Calu3 (cell line): ENCODE measurements around the gene CDH4. TPM values are rescaled to one million over a fixed set of nuclear protein-coding genes. Genes with fewer than 3 reads are reported as not detected.

Experiments
- BruUV-seq: library from RNA; stranded (reverse); fragments of 400-500 nt; replicated peaks from 2 replicates; lab custom pipeline; 2021; lab: Mats Ljungman, UMichigan
- CTCF ChIA-PET: fragments of 300-600 bp; sonication (Branson Sonifier 250); formaldehyde crosslinking; loops from one replicate; lab custom pipeline; 2022; ENCODE audit warnings: antibody characterized with exemption; lab: Charles Lee
- DNase-seq: peaks from one replicate; pipeline ENCODE4 v3.0.0; 2022
- H3K27ac Mint-ChIP-seq: one replicate; pipeline ENCODE4 v1.8.0; 2022; ENCODE audit warnings: mixed read lengths; ENCODE audit not compliant: unreplicated experiment
- H3K27me3 Mint-ChIP-seq: one replicate; pipeline ENCODE4 v1.8.0; 2022; ENCODE audit warnings: mixed read lengths; ENCODE audit not compliant: unreplicated experiment
- H3K36me3 Mint-ChIP-seq: one replicate; pipeline ENCODE4 v1.8.0; 2022; ENCODE audit warnings: mild to moderate bottlenecking, moderate library complexity, mixed read lengths; ENCODE audit not compliant: insufficient read depth, unreplicated experiment
- H3K4me1 Mint-ChIP-seq: one replicate; pipeline ENCODE4 v1.8.0; 2022; ENCODE audit warnings: mild to moderate bottlenecking, low read depth, mixed read lengths; ENCODE audit not compliant: unreplicated experiment
- H3K4me3 Mint-ChIP-seq: one replicate; pipeline ENCODE4 v1.8.0; 2022; ENCODE audit warnings: mild to moderate bottlenecking, low read depth, moderate library complexity, mixed read lengths; ENCODE audit not compliant: unreplicated experiment
- H3K9me3 Mint-ChIP-seq: one replicate; pipeline ENCODE4 v1.8.0; 2022; ENCODE audit warnings: low read depth, mixed read lengths; ENCODE audit not compliant: unreplicated experiment
- CTCF ChIP-seq: fragments of 200-600 bp; IDR thresholded peaks from one replicate; pipeline ENCODE4 v1.8.0; 2022; ENCODE audit warnings: antibody characterized with exemption; ENCODE audit not compliant: unreplicated experiment
- intact Hi-C: fragments of 100-400 bp; cut with micrococcal nuclease; formaldehyde crosslinking; loops from one replicate; pipeline ENCODE4 v1.10.0; 2022; ENCODE audit not compliant: unreplicated experiment
- total RNA-seq: library from RNA; stranded (reverse); gene quantifications from 2 replicates; pipeline ENCODE4 v1.2.3, GENCODE V29; 2022

Gene CDH4
- total RNA-seq, 1 experiment from 2014 or later = not detected

- peaks cover 84% of the 10 kb centered on the region for H3K27me3 Mint-ChIP-seq
- H3K9me3 Mint-ChIP-seq = peaks cover 5% of the 10 kb centered on the region
- no peaks in the 10 kb centered on the region for H3K4me1 Mint-ChIP-seq
- CTCF ChIA-PET = interaction anchor here (0.6 to 0.7 kb wide), 3 partner anchors 16 to 1609 kb away, joined by 3 read pairs; no protein-coding TSS in a partner anchor
- DNase-seq = no peak
- intact Hi-C loops = no loop called here
- BruUV-seq = no TSS peak
- H3K4me3 Mint-ChIP-seq = no peak overlapping the region
- TF ChIP-seq CTCF = no peak
- H3K36me3 Mint-ChIP-seq = no peaks in the 10 kb centered on the region
- no peak overlapping the region for H3K27ac Mint-ChIP-seq
Observed at GRCh38 chr20:61628480-61628879, 376.4 kb downstream of the CDH4 start.

GRCh38 chr20:61628901-61629601, 377.0 kb downstream of the CDH4 start:
- H3K4me1 Mint-ChIP-seq = no peaks in the 10 kb centered on the region
- intact Hi-C loops = no loop called here
- peaks cover 83% of the 10 kb centered on the region for H3K27me3 Mint-ChIP-seq
- peaks cover 5% of the 10 kb centered on the region for H3K9me3 Mint-ChIP-seq
- H3K4me3 Mint-ChIP-seq = no peak overlapping the region
- no peak overlapping the region for H3K27ac Mint-ChIP-seq
- CTCF ChIA-PET = interaction anchor here (0.6 to 0.9 kb wide), 2 partner anchors 25 to 377 kb away, joined by 3 read pairs; no protein-coding TSS in a partner anchor
- no peak for TF ChIP-seq CTCF
- no TSS peak for BruUV-seq
- H3K36me3 Mint-ChIP-seq = no peaks in the 10 kb centered on the region
- DNase-seq = no peak

GRCh38 chr20:61629602-61630390, 377.7 kb downstream of the CDH4 start:
- Mint-ChIP-seq H3K36me3 (no peaks in the 10 kb centered on the region), H3K4me3 (no peak overlapping the region), H3K27me3 (peaks cover 76% of the 10 kb centered on the region), H3K27ac (no peak overlapping the region), H3K4me1 (no peaks in the 10 kb centered on the region), H3K9me3 (peaks cover 5% of the 10 kb centered on the region)
- BruUV-seq = no TSS peak
- no peak for DNase-seq
- TF ChIP-seq CTCF = no peak
- intact Hi-C loops = no loop called here
- CTCF ChIA-PET = interaction anchor here (0.6 to 0.9 kb wide), 2 partner anchors 24 to 471 kb away, joined by 3 read pairs; no protein-coding TSS in a partner anchor

- CTCF ChIA-PET = interaction anchor here (0.6 kb wide), 1 partner anchor 470 kb away, joined by 3 read pairs; no protein-coding TSS in a partner anchor
- H3K4me1 Mint-ChIP-seq = no peaks in the 10 kb centered on the region
- no peak for DNase-seq
- intact Hi-C loops = no loop called here
- peaks cover 71% of the 10 kb centered on the region for H3K27me3 Mint-ChIP-seq
- H3K36me3 Mint-ChIP-seq = no peaks in the 10 kb centered on the region
- peaks cover 5% of the 10 kb centered on the region for H3K9me3 Mint-ChIP-seq
- no TSS peak for BruUV-seq
- H3K4me3 Mint-ChIP-seq = no peak overlapping the region
- no peak for TF ChIP-seq CTCF
- H3K27ac Mint-ChIP-seq = no peak overlapping the region
Observed at GRCh38 chr20:61630391-61630650, 378.3 kb downstream of the CDH4 start.
